ENCODE data around the gene WDR70. TPM values are rescaled to one million over a fixed set of nuclear protein-coding genes. Genes with fewer than 3 reads are reported as not detected.

Gene WDR70
- total RNA-seq, 1 experiment from 2014 or later, result 55.2 TPM

- ChIA-PET CTCF (no interaction called here), POLR2A (ENCODE audit: low non-redundant PET) (no interaction called here)
- H3K4me3 ChIP-seq (ENCODE audit: low read depth, low read length, poor library complexity, severe bottlenecking), result no peak overlapping the region
- TF ChIP-seq EZH2 (IDR thresholded peaks at IDR 0.05; ENCODE audit: borderline replicate concordance, low read depth, low read length, poor library complexity, severe bottlenecking) (no peak), CTCF (conservative IDR thresholded peaks at IDR 0.05; ENCODE audit: low read depth, low read length) (no peak)
- intact Hi-C loops (cut with micrococcal nuclease; ENCODE audit: unreplicated experiment), result no loop called here
- no peaks in the 10 kb centered on the region for H3K36me3 ChIP-seq (ENCODE audit: insufficient read depth, low read length, poor library complexity, severe bottlenecking)
- peaks cover 99% of the 10 kb centered on the region for H3K4me1 ChIP-seq (ENCODE audit: insufficient read depth, low read length, poor library complexity, severe bottlenecking)
- no peaks in the 10 kb centered on the region for H3K9me3 ChIP-seq (ENCODE audit: low read depth, low read length, poor library complexity, severe bottlenecking)
- H3K27me3 ChIP-seq (replicated peaks; ENCODE audit: insufficient read depth, low read depth, low read length, poor library complexity), result no peaks in the 10 kb centered on the region
- peak overlapping the region; percentile 98 for H3K27ac ChIP-seq (ENCODE audit: low read depth, low read length, poor library complexity, severe bottlenecking)
- no TSS peak for BruUV-seq (replicated peaks)
- DNase-seq (ENCODE audit: low spot score), result no peak
Measured at GRCh38 chr5:37569466-37569865, 190.3 kb downstream of the WDR70 start.

- no peak overlapping the region for H3K4me3 ChIP-seq (ENCODE audit: low read depth, low read length, poor library complexity, severe bottlenecking)
- intact Hi-C loops (cut with micrococcal nuclease; ENCODE audit: unreplicated experiment), result loop anchor here (5.0 to 10.0 kb wide), 3 partner anchors 106 to 1152 kb away; no protein-coding TSS in a partner anchor
- ChIA-PET CTCF (no interaction called here), POLR2A (ENCODE audit: low non-redundant PET) (interaction anchor here (0.6 to 0.7 kb wide), 2 partner anchors 33 to 200 kb away, joined by 4 to 7 read pairs; no protein-coding TSS in a partner anchor)
- peak overlapping the region; percentile 98 for H3K27ac ChIP-seq (ENCODE audit: low read depth, low read length, poor library complexity, severe bottlenecking)
- BruUV-seq (replicated peaks), result no TSS peak
- peaks cover 99% of the 10 kb centered on the region for H3K4me1 ChIP-seq (ENCODE audit: insufficient read depth, low read length, poor library complexity, severe bottlenecking)
- TF ChIP-seq CTCF (conservative IDR thresholded peaks at IDR 0.05; ENCODE audit: low read depth, low read length), result no peak
- DNase-seq (ENCODE audit: low spot score), result no peak
- no peaks in the 10 kb centered on the region for H3K27me3 ChIP-seq (replicated peaks; ENCODE audit: insufficient read depth, low read depth, low read length, poor library complexity)
- H3K9me3 ChIP-seq (ENCODE audit: low read depth, low read length, poor library complexity, severe bottlenecking), result no peaks in the 10 kb centered on the region
- no peaks in the 10 kb centered on the region for H3K36me3 ChIP-seq (ENCODE audit: insufficient read depth, low read length, poor library complexity, severe bottlenecking)
Measured at GRCh38 chr5:37570597-37570996, 191.5 kb downstream of the WDR70 start.

DNA sequence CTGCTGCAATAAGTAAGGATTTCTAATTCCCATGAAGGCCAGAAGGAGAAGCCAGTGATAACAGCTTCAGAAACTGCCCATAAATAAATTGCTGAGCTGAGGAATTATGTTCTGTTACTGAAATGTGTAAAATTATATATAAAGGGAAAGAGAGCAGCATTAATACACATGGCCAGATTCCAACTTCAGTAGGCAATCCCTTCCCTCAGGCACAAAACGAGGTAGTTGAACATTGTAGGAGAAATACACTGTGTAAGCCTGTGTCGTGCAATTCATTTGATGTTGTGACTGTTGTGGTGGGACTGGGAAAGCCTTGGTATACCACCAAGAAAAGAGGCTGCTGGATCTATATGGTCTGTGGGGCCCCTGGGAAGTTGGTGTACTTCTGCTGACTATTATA, 192.9 kb downstream of the WDR70 start:
- no peaks in the 10 kb centered on the region for H3K27me3 ChIP-seq (replicated peaks; ENCODE audit: insufficient read depth, low read depth, low read length, poor library complexity)

More for the DNA sequence above, 192.9 kb downstream of the WDR70 start:
- H3K4me3 ChIP-seq (ENCODE audit: low read depth, low read length, poor library complexity, severe bottlenecking), result no peak overlapping the region
- CTCF ChIA-PET, result no interaction called here
- BruUV-seq (replicated peaks), result no TSS peak
- H3K36me3 ChIP-seq (ENCODE audit: insufficient read depth, low read length, poor library complexity, severe bottlenecking), result no peaks in the 10 kb centered on the region
- intact Hi-C loops (cut with micrococcal nuclease; ENCODE audit: unreplicated experiment), result loop anchor here (5.0 to 10.0 kb wide), 3 partner anchors 107 to 1150 kb away; no protein-coding TSS in a partner anchor
- no peaks in the 10 kb centered on the region for H3K9me3 ChIP-seq (ENCODE audit: low read depth, low read length, poor library complexity, severe bottlenecking)
- DNase-seq (ENCODE audit: low spot score), result peak; percentile 38
- H3K4me1 ChIP-seq (ENCODE audit: insufficient read depth, low read length, poor library complexity, severe bottlenecking), result peaks cover 96% of the 10 kb centered on the region
- no peak for TF ChIP-seq CTCF (conservative IDR thresholded peaks at IDR 0.05; ENCODE audit: low read depth, low read length)
- H3K27ac ChIP-seq (ENCODE audit: low read depth, low read length, poor library complexity, severe bottlenecking), result peak overlapping the region; percentile 98
- POLR2A ChIA-PET (ENCODE audit: low non-redundant PET), result no interaction called here
